GM12878 (cell line): ENCODE data around the gene GRIN2A.

Experiments used
- EGR1 ChIP-seq, 2 experiments: IDR thresholded peaks; 1 replicate in 1 of 2; 2 replicates in 1 of 2; pipeline ENCODE4 v1.6.1; 2011 to 2012; ENCODE audit warnings: low read depth in 2 of 2, low read length in 2 of 2, borderline replicate concordance in 1 of 2, mild to moderate bottlenecking in 1 of 2, moderate library complexity in 1 of 2
- GABPA ChIP-seq: IDR thresholded peaks from 2 replicates; pipeline ENCODE4 v1.6.1; 2014; ENCODE audit warnings: antibody characterized with exemption, low read depth, mild to moderate bottlenecking, inconsistent platforms
- HDAC2 ChIP-seq: fragments of 200-600 bp; sonication (generic); IDR thresholded peaks from 2 replicates; pipeline ENCODE4 v1.6.1; 2017
- MXI1 ChIP-seq: fragments of 150-350 bp; IDR thresholded peaks from 2 replicates; pipeline ENCODE4 v1.6.1; 2011; ENCODE audit warnings: low read depth, mild to moderate bottlenecking, inconsistent platforms, low read length, improper control_type of control experiment
- SMC3 ChIP-seq: IDR thresholded peaks from 2 replicates; pipeline ENCODE4 v1.6.1; 2011; ENCODE audit warnings: low read length, improper control_type of control experiment, borderline replicate concordance
- TCF7 ChIP-seq: IDR thresholded peaks from 2 replicates; pipeline ENCODE4 v1.6.1; 2014; ENCODE audit warnings: antibody characterized with exemption, borderline replicate concordance
- ZNF24 ChIP-seq: fragments of 450-650 bp; IDR thresholded peaks from 2 replicates; pipeline ENCODE4 v1.6.1; 2017; ENCODE audit warnings: antibody characterized with exemption, mild to moderate bottlenecking
- TF ChIP-seq, protein P1 (sequence below), 3 experiments: IDR thresholded peaks in 2 of 3; conservative IDR thresholded peaks in 1 of 3; 2 replicates each; pipeline ENCODE4 v1.5.1; 2011; ENCODE audit warnings: low read depth in 3 of 3, low read length in 3 of 3, mild to moderate bottlenecking in 3 of 3, control low read depth in 2 of 3, moderate library complexity in 2 of 3, inconsistent platforms in 1 of 3, mixed read lengths in 1 of 3; ENCODE audit not compliant: control insufficient read depth in 2 of 3, insufficient read depth in 1 of 3; ENCODE audit errors: extremely low read depth in 1 of 3
- TF ChIP-seq, protein P2 (sequence below): IDR thresholded peaks from 2 replicates; pipeline ENCODE4 v1.6.1; 2012; ENCODE audit warnings: improper control_type of control experiment, low read depth, low read length; ENCODE audit not compliant: insufficient replicate concordance
- TF ChIP-seq, protein P3 (sequence below): fragments of 450-650 bp; IDR thresholded peaks from 2 replicates; pipeline ENCODE4 v1.6.1; 2016; ENCODE audit warnings: mild to moderate bottlenecking, moderate library complexity, borderline replicate concordance
- TF ChIP-seq, protein P4 (sequence below): IDR thresholded peaks from 2 replicates; pipeline ENCODE4 v1.6.1; 2011; ENCODE audit warnings: low read depth, low read length, improper control_type of control experiment, borderline replicate concordance

DNA sequence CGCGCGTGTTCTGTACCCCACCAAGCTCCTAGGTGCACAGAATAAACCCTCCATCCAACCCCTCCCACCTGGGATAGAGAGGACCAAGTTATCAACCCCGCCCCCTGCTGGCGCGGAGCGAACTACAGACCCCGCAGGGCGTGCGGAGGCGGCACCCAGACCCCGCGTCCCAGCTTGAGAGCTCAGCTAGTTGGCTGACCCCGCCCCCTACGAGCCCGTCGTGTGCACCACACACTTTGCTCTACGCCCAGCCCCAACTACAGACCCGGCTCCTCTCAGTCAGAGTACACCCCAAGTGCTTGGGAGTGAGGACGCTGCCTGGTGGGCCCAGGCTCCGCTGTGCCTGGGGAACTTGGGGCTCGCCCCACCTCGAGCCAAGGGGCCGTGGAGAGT lies 1.5 kb downstream of the GRIN2A start:
- TF ChIP-seq TCF7 (no peak), MXI1 (no peak), ZNF24 (no peak), EGR1 (IDR thresholded peaks at IDR 0.05; ENCODE audit: borderline replicate concordance in 1 of 2, low read depth in 2 of 2, low read length in 2 of 2) (peak in 1 of 2 experiments; percentile 54; a peak in 1 of 3 replicates), HDAC2 (no peak), SMC3 (peak; percentile 58; the same call in 1 of the 2 replicates), GABPA (no peak)
- TF ChIP-seq, protein P1, sequence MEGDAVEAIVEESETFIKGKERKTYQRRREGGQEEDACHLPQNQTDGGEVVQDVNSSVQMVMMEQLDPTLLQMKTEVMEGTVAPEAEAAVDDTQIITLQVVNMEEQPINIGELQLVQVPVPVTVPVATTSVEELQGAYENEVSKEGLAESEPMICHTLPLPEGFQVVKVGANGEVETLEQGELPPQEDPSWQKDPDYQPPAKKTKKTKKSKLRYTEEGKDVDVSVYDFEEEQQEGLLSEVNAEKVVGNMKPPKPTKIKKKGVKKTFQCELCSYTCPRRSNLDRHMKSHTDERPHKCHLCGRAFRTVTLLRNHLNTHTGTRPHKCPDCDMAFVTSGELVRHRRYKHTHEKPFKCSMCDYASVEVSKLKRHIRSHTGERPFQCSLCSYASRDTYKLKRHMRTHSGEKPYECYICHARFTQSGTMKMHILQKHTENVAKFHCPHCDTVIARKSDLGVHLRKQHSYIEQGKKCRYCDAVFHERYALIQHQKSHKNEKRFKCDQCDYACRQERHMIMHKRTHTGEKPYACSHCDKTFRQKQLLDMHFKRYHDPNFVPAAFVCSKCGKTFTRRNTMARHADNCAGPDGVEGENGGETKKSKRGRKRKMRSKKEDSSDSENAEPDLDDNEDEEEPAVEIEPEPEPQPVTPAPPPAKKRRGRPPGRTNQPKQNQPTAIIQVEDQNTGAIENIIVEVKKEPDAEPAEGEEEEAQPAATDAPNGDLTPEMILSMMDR (IDR thresholded peaks at IDR 0.05 in 2 of 3, conservative IDR thresholded peaks at IDR 0.05 in 1 of 3; ENCODE audit: control insufficient read depth in 2 of 3, extremely low read depth in 1 of 3, insufficient read depth in 1 of 3, low read depth in 3 of 3, low read length in 3 of 3), result peak; percentile 47 to 65 (median 59)
- TF ChIP-seq, protein P2, sequence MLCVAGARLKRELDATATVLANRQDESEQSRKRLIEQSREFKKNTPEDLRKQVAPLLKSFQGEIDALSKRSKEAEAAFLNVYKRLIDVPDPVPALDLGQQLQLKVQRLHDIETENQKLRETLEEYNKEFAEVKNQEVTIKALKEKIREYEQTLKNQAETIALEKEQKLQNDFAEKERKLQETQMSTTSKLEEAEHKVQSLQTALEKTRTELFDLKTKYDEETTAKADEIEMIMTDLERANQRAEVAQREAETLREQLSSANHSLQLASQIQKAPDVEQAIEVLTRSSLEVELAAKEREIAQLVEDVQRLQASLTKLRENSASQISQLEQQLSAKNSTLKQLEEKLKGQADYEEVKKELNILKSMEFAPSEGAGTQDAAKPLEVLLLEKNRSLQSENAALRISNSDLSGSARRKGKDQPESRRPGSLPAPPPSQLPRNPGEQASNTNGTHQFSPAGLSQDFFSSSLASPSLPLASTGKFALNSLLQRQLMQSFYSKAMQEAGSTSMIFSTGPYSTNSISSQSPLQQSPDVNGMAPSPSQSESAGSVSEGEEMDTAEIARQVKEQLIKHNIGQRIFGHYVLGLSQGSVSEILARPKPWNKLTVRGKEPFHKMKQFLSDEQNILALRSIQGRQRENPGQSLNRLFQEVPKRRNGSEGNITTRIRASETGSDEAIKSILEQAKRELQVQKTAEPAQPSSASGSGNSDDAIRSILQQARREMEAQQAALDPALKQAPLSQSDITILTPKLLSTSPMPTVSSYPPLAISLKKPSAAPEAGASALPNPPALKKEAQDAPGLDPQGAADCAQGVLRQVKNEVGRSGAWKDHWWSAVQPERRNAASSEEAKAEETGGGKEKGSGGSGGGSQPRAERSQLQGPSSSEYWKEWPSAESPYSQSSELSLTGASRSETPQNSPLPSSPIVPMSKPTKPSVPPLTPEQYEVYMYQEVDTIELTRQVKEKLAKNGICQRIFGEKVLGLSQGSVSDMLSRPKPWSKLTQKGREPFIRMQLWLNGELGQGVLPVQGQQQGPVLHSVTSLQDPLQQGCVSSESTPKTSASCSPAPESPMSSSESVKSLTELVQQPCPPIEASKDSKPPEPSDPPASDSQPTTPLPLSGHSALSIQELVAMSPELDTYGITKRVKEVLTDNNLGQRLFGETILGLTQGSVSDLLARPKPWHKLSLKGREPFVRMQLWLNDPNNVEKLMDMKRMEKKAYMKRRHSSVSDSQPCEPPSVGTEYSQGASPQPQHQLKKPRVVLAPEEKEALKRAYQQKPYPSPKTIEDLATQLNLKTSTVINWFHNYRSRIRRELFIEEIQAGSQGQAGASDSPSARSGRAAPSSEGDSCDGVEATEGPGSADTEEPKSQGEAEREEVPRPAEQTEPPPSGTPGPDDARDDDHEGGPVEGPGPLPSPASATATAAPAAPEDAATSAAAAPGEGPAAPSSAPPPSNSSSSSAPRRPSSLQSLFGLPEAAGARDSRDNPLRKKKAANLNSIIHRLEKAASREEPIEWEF, result no peak
- TF ChIP-seq, protein P3, sequence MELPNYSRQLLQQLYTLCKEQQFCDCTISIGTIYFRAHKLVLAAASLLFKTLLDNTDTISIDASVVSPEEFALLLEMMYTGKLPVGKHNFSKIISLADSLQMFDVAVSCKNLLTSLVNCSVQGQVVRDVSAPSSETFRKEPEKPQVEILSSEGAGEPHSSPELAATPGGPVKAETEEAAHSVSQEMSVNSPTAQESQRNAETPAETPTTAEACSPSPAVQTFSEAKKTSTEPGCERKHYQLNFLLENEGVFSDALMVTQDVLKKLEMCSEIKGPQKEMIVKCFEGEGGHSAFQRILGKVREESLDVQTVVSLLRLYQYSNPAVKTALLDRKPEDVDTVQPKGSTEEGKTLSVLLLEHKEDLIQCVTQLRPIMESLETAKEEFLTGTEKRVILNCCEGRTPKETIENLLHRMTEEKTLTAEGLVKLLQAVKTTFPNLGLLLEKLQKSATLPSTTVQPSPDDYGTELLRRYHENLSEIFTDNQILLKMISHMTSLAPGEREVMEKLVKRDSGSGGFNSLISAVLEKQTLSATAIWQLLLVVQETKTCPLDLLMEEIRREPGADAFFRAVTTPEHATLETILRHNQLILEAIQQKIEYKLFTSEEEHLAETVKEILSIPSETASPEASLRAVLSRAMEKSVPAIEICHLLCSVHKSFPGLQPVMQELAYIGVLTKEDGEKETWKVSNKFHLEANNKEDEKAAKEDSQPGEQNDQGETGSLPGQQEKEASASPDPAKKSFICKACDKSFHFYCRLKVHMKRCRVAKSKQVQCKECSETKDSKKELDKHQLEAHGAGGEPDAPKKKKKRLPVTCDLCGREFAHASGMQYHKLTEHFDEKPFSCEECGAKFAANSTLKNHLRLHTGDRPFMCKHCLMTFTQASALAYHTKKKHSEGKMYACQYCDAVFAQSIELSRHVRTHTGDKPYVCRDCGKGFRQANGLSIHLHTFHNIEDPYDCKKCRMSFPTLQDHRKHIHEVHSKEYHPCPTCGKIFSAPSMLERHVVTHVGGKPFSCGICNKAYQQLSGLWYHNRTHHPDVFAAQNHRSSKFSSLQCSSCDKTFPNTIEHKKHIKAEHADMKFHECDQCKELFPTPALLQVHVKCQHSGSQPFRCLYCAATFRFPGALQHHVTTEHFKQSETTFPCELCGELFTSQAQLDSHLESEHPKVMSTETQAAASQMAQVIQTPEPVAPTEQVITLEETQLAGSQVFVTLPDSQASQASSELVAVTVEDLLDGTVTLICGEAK, result no peak
- TF ChIP-seq, protein P4, sequence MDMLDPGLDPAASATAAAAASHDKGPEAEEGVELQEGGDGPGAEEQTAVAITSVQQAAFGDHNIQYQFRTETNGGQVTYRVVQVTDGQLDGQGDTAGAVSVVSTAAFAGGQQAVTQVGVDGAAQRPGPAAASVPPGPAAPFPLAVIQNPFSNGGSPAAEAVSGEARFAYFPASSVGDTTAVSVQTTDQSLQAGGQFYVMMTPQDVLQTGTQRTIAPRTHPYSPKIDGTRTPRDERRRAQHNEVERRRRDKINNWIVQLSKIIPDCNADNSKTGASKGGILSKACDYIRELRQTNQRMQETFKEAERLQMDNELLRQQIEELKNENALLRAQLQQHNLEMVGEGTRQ, result no peak
